Measurements from ENCODE around the gene LRRTM3.

LRRTM3 gene

GRCh38 chr10:66925896-66926715 is at the start of gene LRRTM3:
Gene LRRTM3 (plus strand): TSS chr10:66926036.
- no peak for DNase-seq

- DNase-seq = no peak
Observed at GRCh38 chr10:66877361-66877760, 48.5 kb upstream of the LRRTM3 start.

GRCh38 chr10:66880292-66880691 is 45.5 kb upstream of the LRRTM3 start:
- DNase-seq = no peak

- no peak for DNase-seq
Observed at GRCh38 chr10:66880826-66881225, 45.0 kb upstream of the LRRTM3 start.

- DNase-seq = no peak
Observed at GRCh38 chr10:66881814-66882213, 44.0 kb upstream of the LRRTM3 start.

GRCh38 chr10:66882271-66882670 is 43.6 kb upstream of the LRRTM3 start:
- no peak for DNase-seq

- no peak for DNase-seq
Observed at GRCh38 chr10:66886848-66887247, 39.0 kb upstream of the LRRTM3 start.

- no peak for DNase-seq
Observed at GRCh38 chr10:66888237-66888636, 37.6 kb upstream of the LRRTM3 start.

- no peak for DNase-seq
Observed at GRCh38 chr10:66892871-66893270, 33.0 kb upstream of the LRRTM3 start.

- DNase-seq = no peak
Observed at GRCh38 chr10:66910671-66911070, 15.2 kb upstream of the LRRTM3 start.

GRCh38 chr10:66916030-66916429 is 9.8 kb upstream of the LRRTM3 start:
- DNase-seq = no peak

- DNase-seq = no peak
Observed at GRCh38 chr10:66917104-66917503, 8.7 kb upstream of the LRRTM3 start.

GRCh38 chr10:66919248-66919647 is 6.6 kb upstream of the LRRTM3 start:
- DNase-seq = no peak

- DNase-seq = no peak
Observed at GRCh38 chr10:66924674-66925345, 1.0 kb upstream of the LRRTM3 start.

- no peak for DNase-seq
Observed at GRCh38 chr10:66925373-66925772, 463 bp upstream of the LRRTM3 start.

- no peak for DNase-seq
Observed at GRCh38 chr10:66926841-66927240, 1.0 kb downstream of the LRRTM3 start.

- DNase-seq = no peak
Observed at GRCh38 chr10:66927251-66927935, 1.6 kb downstream of the LRRTM3 start.

- no peak for DNase-seq
Observed at GRCh38 chr10:66927971-66928770, 2.3 kb downstream of the LRRTM3 start.

- DNase-seq = no peak
Observed at GRCh38 chr10:66928776-66929175, 2.9 kb downstream of the LRRTM3 start.

GRCh38 chr10:66929375-66929774 is 3.5 kb downstream of the LRRTM3 start:
- DNase-seq = no peak

- DNase-seq = no peak
Observed at GRCh38 chr10:66931340-66931948, 5.6 kb downstream of the LRRTM3 start.

GRCh38 chr10:66931949-66932343 is 6.1 kb downstream of the LRRTM3 start:
- DNase-seq = no peak

GRCh38 chr10:66934711-66935110 is 8.9 kb downstream of the LRRTM3 start:
- DNase-seq = no peak

Data from cortex of kidney (tissue), 1 donor.